ENCODE measurements around the gene ACAT1.

The ACAT1 gene

DNA sequence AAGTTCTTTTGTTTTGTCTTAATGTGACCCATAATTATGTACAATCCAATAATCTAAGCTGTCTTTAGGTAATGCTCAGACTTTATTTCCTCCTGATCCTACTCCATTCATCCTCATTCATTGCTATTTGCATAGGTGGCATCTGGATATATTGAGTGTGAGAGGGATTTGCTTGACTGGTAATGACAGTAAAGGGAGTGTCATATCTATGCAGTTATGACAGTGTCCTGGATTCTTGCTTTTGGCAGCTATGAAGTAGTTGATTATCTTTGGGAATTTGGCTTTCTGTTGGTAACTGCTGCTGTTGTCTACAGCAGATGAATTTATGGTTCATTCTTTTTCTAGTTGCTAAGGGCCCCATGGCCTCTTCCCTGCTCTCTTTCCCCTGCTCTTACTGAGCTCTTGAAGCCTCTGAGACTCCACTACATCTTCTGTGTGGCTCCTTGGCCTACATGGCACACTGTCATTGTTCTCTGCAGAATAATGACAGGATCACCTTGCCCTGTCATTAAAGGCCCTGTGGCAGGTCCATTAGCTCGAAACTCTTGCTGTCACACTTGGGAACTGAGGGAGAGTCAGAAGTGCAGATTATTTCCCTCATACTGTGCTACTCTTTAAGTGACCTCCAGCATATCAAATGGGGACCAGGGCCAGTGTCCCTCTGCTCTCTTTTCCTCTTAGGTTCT, 20.1 kb upstream of the ACAT1 start:
- TF ChIP-seq CTCF (IDR thresholded peaks at IDR 0.05; ENCODE audit: borderline replicate concordance, insufficient read depth, low read depth, low read length): no peak
- no peak overlapping the region for H3K4me3 ChIP-seq (ENCODE audit: low read depth, low read length)

DNA sequence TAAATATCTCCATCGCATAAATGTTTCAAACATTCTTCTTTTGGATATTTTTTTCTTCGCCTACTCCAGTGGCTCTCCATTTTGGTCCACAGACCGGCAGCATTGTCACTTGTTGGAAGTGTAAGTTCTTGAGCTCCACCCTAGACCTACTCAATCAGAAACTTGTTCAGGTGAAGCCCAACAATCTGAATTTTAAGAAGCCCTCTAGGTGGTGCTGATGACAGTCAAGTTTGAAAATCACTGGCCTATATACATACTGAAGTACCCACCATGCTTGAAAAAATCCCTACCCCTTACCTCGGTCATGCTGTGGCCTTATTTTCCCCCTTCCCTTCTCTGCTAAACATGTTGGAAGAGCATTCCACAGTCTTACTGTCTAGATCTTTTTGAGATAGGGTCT, 10.2 kb upstream of the ACAT1 start:
- TF ChIP-seq CTCF (IDR thresholded peaks at IDR 0.05; ENCODE audit: borderline replicate concordance, insufficient read depth, low read depth, low read length): no peak

GRCh38 chr11:108112057-108112456, 9.3 kb upstream of the ACAT1 start:
- TF ChIP-seq CTCF (IDR thresholded peaks at IDR 0.05; ENCODE audit: borderline replicate concordance, insufficient read depth, low read depth, low read length): no peak
- H3K4me3 ChIP-seq (ENCODE audit: low read depth, low read length): no peak overlapping the region

More for the DNA sequence above, 10.2 kb upstream of the ACAT1 start:
- H3K4me3 ChIP-seq (ENCODE audit: low read depth, low read length): no peak overlapping the region

- TF ChIP-seq CTCF (IDR thresholded peaks at IDR 0.05; ENCODE audit: borderline replicate concordance, insufficient read depth, low read depth, low read length): no peak
- no peak overlapping the region for H3K4me3 ChIP-seq (ENCODE audit: low read depth, low read length)
Observed at GRCh38 chr11:108115500-108116140, 5.7 kb upstream of the ACAT1 start.

DNA sequence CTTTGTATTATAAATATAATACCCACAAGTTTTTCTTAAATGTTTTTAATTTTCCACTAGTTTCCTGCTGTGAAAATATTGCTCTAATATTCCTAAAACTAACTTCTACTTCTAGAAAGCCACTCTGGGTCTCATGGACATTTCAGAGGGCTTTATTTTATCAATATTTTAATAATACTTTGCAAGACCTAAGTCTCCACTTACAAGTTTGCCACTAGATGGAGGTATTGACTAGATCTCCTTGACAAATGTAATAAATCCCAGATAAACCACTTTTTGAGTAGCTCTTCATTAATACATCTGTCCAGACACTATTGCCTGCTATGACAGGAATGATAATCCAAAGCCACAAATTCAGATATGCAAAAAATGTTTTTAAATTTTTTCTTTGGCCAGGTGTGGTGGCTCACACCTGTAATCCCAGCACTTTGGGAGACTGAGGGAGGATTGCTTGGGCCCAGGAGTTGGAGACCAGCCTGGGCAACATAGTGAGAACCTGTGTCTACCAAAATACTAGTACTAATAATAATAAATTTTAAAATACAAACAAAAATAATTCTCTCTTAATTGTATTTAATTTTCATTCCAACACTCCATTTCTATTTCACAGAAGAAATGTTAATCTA, 3.5 kb upstream of the ACAT1 start:
- no peak overlapping the region for H3K4me3 ChIP-seq (ENCODE audit: low read depth, low read length)
- peak; percentile 32; the same call in 1 of the 2 replicates for TF ChIP-seq CTCF (IDR thresholded peaks at IDR 0.05; ENCODE audit: borderline replicate concordance, insufficient read depth, low read depth, low read length)

DNA sequence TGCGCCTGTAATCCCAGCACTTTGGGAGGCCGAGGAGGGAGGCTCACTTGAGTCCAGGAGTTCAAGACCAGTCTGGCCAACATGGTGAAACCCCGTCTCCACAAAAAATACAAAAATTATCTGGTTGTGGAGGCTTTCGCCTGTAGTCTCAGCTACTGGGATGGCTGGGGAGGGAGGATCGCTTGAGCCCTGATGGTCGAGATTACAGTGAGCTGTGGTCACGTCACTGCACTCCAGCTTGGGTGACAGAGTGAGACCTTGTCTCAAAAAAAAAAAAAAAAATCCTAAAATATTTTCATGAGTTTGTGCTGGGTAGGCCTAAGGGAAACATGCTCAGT, 462 bp upstream of the ACAT1 start:
- peak overlapping the region; percentile 99 for H3K4me3 ChIP-seq (ENCODE audit: low read depth, low read length)

- TF ChIP-seq CTCF (IDR thresholded peaks at IDR 0.05; ENCODE audit: borderline replicate concordance, insufficient read depth, low read depth, low read length): no peak
Observed at GRCh38 chr11:108122166-108122628, 830 bp downstream of the ACAT1 start.

More at GRCh38 chr11:108122166-108122628, 830 bp downstream of the ACAT1 start:
- H3K4me3 ChIP-seq (ENCODE audit: low read depth, low read length): peak overlapping the region; percentile 99

Data from GM12875 (cell line).